Gastroesophageal sphincter (tissue), 4 donors: ENCODE results near the gene ABHD6. TPM values are rescaled to one million over a fixed set of nuclear protein-coding genes. Genes with fewer than 3 reads are reported as not detected.
"Not testable (repeated sequence)": the region's sequence is repeated elsewhere in the genome, so short reads cannot be mapped to it uniquely, and the experiment has no call there.

Experiments
- ATAC-seq: fragments of 150-250 bp; one replicate; pipeline ENCODE4 v1.9.1; 2016; ENCODE audit warnings: mild to moderate bottlenecking, moderate library complexity
- H3K27ac ChIP-seq, 4 donors: fragments of 200-600 bp; sonication (generic) in 3 of 4; 1 replicate in 3 of 4; 2 replicates in 1 of 4; pipeline ENCODE4 v1.5.1; 2016 to 2019
- H3K27me3 ChIP-seq: fragments of 200-600 bp; sonication (generic); one replicate; pipeline ENCODE4 v1.5.1; 2019
- H3K36me3 ChIP-seq, 2 donors: fragments of 200-600 bp; sonication (generic); one replicate each; pipeline ENCODE4 v1.5.1; 2019; ENCODE audit warnings: control low read depth in 1 of 2
- H3K4me1 ChIP-seq, 3 donors: fragments of 200-600 bp; sonication (generic); 1 replicate in 2 of 3; 2 replicates in 1 of 3; pipeline ENCODE4 v1.5.1; 2016 to 2019; ENCODE audit warnings: control low read depth in 2 of 3
- H3K4me3 ChIP-seq, 2 donors: fragments of 200-600 bp; sonication (generic); one replicate each; pipeline ENCODE4 v1.5.1; 2019; ENCODE audit warnings: mild to moderate bottlenecking in 1 of 2, moderate library complexity in 1 of 2
- H3K9me3 ChIP-seq, 3 donors: fragments of 200-600 bp; sonication (generic); one replicate each; pipeline ENCODE4 v1.5.1; 2017 to 2019; ENCODE audit warnings: control low read depth in 2 of 3
- CTCF ChIP-seq, 4 experiments: fragments of 200-600 bp in 2 of 4; fragments of 450-650 bp in 2 of 4; sonication (generic) in 1 of 4; IDR thresholded peaks; one replicate each; pipeline ENCODE4 v1.5.1; 2017 to 2019; ENCODE audit warnings: antibody characterized with exemption in 4 of 4, mild to moderate bottlenecking in 2 of 4, moderate library complexity in 2 of 4
- EP300 ChIP-seq: sonication (generic); formaldehyde crosslinking; IDR thresholded peaks from one replicate; pipeline ENCODE4 v1.6.1; 2017; ENCODE audit warnings: antibody characterized with exemption, mild to moderate bottlenecking
- POLR2A ChIP-seq, 2 donors: fragments of 450-650 bp; IDR thresholded peaks; one replicate each; pipeline ENCODE4 v1.6.1; 2017; ENCODE audit warnings: antibody characterized with exemption in 2 of 2, mild to moderate bottlenecking in 2 of 2, moderate library complexity in 1 of 2
- POLR2AphosphoS5 ChIP-seq: sonication (generic); formaldehyde crosslinking; IDR thresholded peaks from one replicate; pipeline ENCODE4 v1.6.1; 2017; ENCODE audit warnings: antibody characterized with exemption
- WGBS, 2 donors: methylation state at CpG; one replicate each; pipeline ENCODE4 v1.1.5; 2018; ENCODE audit warnings: low coverage in 1 of 2; 5-methylcytosine and 5-hydroxymethylcytosine counted together
- total RNA-seq, 4 donors: library from RNA; depleted of rRNA; stranded (reverse); fragments of >200 nt; gene quantifications; one replicate each; pipeline ENCODE4 v1.1.0, GENCODE V29; 2016

ABHD6 gene
- total RNA-seq, 4 donors from 2014 or later = 6.5 to 27.1 (median 17.6) TPM

- Histone ChIP-seq H3K36me3 (peaks cover 0 to 46% of the 10 kb centered on the region in 2 donors), H3K4me1 (no peaks in the 10 kb centered on the region), H3K27me3 (no peaks in the 10 kb centered on the region), H3K9me3 (no peaks in the 10 kb centered on the region), H3K4me3 (no peak overlapping the region), H3K27ac (no peak overlapping the region)
- no peak for TF ChIP-seq POLR2A (IDR thresholded peaks at IDR 0.05)
- no peak for TF ChIP-seq CTCF (IDR thresholded peaks at IDR 0.05)
- no peak for TF ChIP-seq POLR2AphosphoS5
- TF ChIP-seq EP300 = no peak
- WGBS, 2 donors = 82 to 85% methylated on average over 3 of the region's 3 CpGs
- no peak for ATAC-seq
These were observed 24.5 kb downstream of the ABHD6 start for GRCh38 chr3:58261954-58262666.

GRCh38 chr3:58266577-58266976 is 29.0 kb downstream of the ABHD6 start:
- Histone ChIP-seq H3K9me3 (no peaks in the 10 kb centered on the region), H3K27ac (no peak overlapping the region), H3K36me3 (peaks cover 0 to 40% of the 10 kb centered on the region in 2 donors), H3K27me3 (no peaks in the 10 kb centered on the region), H3K4me1 (no peaks in the 10 kb centered on the region), H3K4me3 (no peak overlapping the region)
- ATAC-seq = no peak
- TF ChIP-seq EP300 = no peak
- TF ChIP-seq POLR2A (IDR thresholded peaks at IDR 0.05) = no peak
- TF ChIP-seq POLR2AphosphoS5 = no peak
- no peak for TF ChIP-seq CTCF (IDR thresholded peaks at IDR 0.05)
- 33 to 50% methylated on average over 1 of the region's 1 CpG for WGBS, 2 donors

GRCh38 chr3:58267543-58267942 is 30.0 kb downstream of the ABHD6 start:
- 100% methylated on average over 1 of the region's 1 CpG for WGBS, 2 donors
- H3K36me3 ChIP-seq = peaks cover 0 to 40% of the 10 kb centered on the region in 2 donors
- H3K4me1 ChIP-seq, H3K9me3 ChIP-seq, H3K4me3 ChIP-seq, H3K27me3 ChIP-seq, H3K27ac ChIP-seq, ATAC-seq: not testable (repeated sequence)

GRCh38 chr3:58269356-58269755 is 31.8 kb downstream of the ABHD6 start:
- Histone ChIP-seq H3K4me1 (peaks cover 0 to 12% (median 0%) of the 10 kb centered on the region in 3 donors), H3K27ac (no peak overlapping the region), H3K27me3 (no peaks in the 10 kb centered on the region), H3K36me3 (peaks cover 0 to 50% of the 10 kb centered on the region in 2 donors), H3K9me3 (no peaks in the 10 kb centered on the region), H3K4me3 (no peak overlapping the region)
- no peak for TF ChIP-seq POLR2AphosphoS5
- WGBS, 2 donors = 100% methylated on average over 1 of the region's 2 CpGs; no CpG with 5 or more reads in 1 of the 2 donors
- no peak for ATAC-seq

GRCh38 chr3:58270485-58270884 is 32.9 kb downstream of the ABHD6 start:
- no peaks in the 10 kb centered on the region for H3K9me3 ChIP-seq
- H3K36me3 ChIP-seq = peaks cover 0 to 62% of the 10 kb centered on the region in 2 donors
- peaks cover 0 to 12% (median 0%) of the 10 kb centered on the region in 3 donors for H3K4me1 ChIP-seq
- H3K4me3 ChIP-seq = no peak overlapping the region
- no peak for ATAC-seq
- TF ChIP-seq POLR2AphosphoS5 = no peak
- no peak for TF ChIP-seq CTCF (IDR thresholded peaks at IDR 0.05)
- no peak for TF ChIP-seq POLR2A (IDR thresholded peaks at IDR 0.05)
- no peak for TF ChIP-seq EP300
- WGBS, 2 donors = 95 to 100% methylated on average over 2 of the region's 2 CpGs
- H3K27ac ChIP-seq = no peak overlapping the region
- H3K27me3 ChIP-seq = no peaks in the 10 kb centered on the region

GRCh38 chr3:58271901-58272501 is 34.4 kb downstream of the ABHD6 start:
- no peak overlapping the region for H3K4me3 ChIP-seq
- no peak for TF ChIP-seq CTCF (IDR thresholded peaks at IDR 0.05)
- TF ChIP-seq POLR2AphosphoS5 = no peak
- TF ChIP-seq EP300 = no peak
- no peak for TF ChIP-seq POLR2A (IDR thresholded peaks at IDR 0.05)
- no peaks in the 10 kb centered on the region for H3K9me3 ChIP-seq
- H3K4me1 ChIP-seq = peaks cover 0 to 12% (median 0%) of the 10 kb centered on the region in 3 donors
- WGBS, 2 donors = 65 to 67% methylated on average over 2 to 4 of the region's 7 CpGs
- peaks cover 0 to 66% of the 10 kb centered on the region in 2 donors for H3K36me3 ChIP-seq
- no peak for ATAC-seq
- H3K27ac ChIP-seq = no peak overlapping the region
- no peaks in the 10 kb centered on the region for H3K27me3 ChIP-seq
